GM08714 (cell line): ENCODE data around the gene MTHFD1L.

Experiments
- H3K4me3 ChIP-seq: fragments of 200-500 bp; sonication (Bioruptor generic); 2 replicates; pipeline ENCODE4 v1.5.1; 2014; ENCODE audit warnings: mild to moderate bottlenecking, low read length, inconsistent platforms
- ZNF274 ChIP-seq: IDR thresholded peaks from 2 replicates; pipeline ENCODE4 v1.6.1; 2012; ENCODE audit warnings: mild to moderate bottlenecking, low read depth, low read length

Gene MTHFD1L

GRCh38 chr6:150880336-150880735, 14.8 kb downstream of the MTHFD1L start:
- no peak for TF ChIP-seq ZNF274
- no peak overlapping the region for H3K4me3 ChIP-seq

- H3K4me3 ChIP-seq = no peak overlapping the region
- TF ChIP-seq ZNF274 = no peak
Observed at GRCh38 chr6:150881911-150882481, 16.5 kb downstream of the MTHFD1L start.

GRCh38 chr6:150883521-150883920, 18.0 kb downstream of the MTHFD1L start:
- TF ChIP-seq ZNF274 = no peak
- H3K4me3 ChIP-seq = no peak overlapping the region

GRCh38 chr6:150886155-150886554, 20.7 kb downstream of the MTHFD1L start:
- H3K4me3 ChIP-seq = no peak overlapping the region
- no peak for TF ChIP-seq ZNF274

- no peak for TF ChIP-seq ZNF274
- H3K4me3 ChIP-seq = no peak overlapping the region
Observed at GRCh38 chr6:150887978-150888563, 22.6 kb downstream of the MTHFD1L start.

GRCh38 chr6:150890346-150890745, 24.8 kb downstream of the MTHFD1L start:
- no peak for TF ChIP-seq ZNF274
- no peak overlapping the region for H3K4me3 ChIP-seq

GRCh38 chr6:150891888-150892485, 26.5 kb downstream of the MTHFD1L start:
- TF ChIP-seq ZNF274 = no peak
- H3K4me3 ChIP-seq = no peak overlapping the region

DNA sequence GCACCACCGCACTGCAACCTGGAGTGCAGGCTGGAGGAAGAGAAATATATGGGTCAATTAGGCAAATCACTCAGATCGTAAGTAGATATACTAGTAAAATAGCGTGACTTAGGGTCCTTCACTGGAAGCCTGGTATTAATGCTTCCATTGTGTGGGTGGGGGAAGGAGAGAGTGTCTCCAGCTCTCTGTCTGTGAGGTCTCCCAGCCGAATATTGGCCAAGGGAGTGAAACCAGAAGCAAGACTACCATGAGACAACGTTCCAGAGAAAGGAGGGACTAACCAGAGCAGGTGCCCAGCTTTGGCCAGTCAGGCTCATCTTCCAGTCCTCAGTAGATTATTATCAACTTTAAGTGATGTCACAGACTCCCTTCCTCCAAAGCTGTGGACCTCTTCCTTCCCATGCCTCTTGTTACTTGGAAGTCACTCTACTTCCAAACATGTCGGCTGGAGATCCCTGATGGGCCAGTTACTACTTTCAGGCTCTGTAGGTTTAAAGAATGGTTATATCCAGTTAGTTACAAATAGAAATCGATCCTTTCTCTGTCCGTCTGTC, 28.8 kb downstream of the MTHFD1L start:
- no peak overlapping the region for H3K4me3 ChIP-seq
- TF ChIP-seq ZNF274 = no peak

DNA sequence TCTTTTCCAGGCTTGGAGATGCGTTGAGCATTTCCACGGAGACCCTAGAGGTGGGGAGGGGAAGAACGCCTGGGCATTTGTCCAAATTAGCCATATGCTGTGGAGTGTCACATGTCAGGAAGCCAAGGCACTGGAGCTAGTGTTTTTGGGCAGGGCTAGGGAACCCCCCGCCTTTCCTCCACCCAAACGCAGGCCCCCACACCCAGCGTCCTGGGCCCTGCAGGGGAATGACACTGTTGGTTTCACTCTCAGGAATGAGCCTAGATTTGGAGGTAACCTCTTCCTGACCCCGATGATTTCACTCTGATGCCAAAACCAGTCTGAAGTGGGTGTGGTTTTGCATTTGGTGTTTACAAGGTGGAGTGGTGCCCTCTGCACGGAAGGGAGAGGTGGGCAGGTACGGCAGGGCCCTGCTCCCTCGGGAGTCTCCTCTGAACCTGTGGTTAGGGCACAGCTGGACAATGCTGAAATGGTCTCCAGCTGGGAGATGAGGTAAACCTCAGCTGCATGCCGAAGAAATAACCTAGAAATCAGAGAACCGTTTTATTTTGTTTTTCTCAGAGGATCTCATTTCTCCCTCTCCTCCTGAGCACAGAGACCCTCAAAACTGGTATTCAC, 29.5 kb downstream of the MTHFD1L start:
- H3K4me3 ChIP-seq = no peak overlapping the region; the same call in 1 of the 2 replicates
- TF ChIP-seq ZNF274 = no peak

- H3K4me3 ChIP-seq = no peak overlapping the region
- TF ChIP-seq ZNF274 = no peak
Observed at GRCh38 chr6:150895928-150896632, 30.6 kb downstream of the MTHFD1L start.

DNA sequence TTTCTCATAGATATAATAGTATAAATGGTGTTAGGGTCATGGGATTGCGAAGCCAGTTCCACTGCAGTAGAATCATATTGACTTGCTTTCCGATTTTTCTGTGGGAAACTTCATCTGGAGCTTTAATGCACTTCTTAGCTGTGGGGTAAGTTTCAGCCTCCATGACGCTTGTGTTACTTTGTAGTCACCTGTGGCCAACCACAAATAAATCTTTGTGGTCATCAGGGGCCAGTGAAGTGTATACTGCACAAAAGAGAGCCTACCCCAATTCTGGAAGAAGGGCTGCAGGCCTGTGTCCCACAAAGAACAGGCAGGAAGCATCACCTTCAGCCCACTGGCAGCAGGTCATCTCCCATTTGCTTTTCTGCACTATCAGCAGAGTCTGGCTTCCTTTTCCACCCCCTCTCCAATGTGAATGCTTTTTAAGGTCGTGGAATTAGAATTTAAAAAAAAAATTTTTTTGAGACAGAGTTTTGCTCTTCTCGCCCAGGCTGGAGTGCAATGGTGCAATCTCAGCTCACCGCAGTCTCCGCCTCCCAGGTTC, 32.0 kb downstream of the MTHFD1L start:
- H3K4me3 ChIP-seq = no peak overlapping the region
- TF ChIP-seq ZNF274 = no peak

GRCh38 chr6:150898399-150899170, 33.1 kb downstream of the MTHFD1L start:
- no peak for TF ChIP-seq ZNF274
- H3K4me3 ChIP-seq = no peak overlapping the region; the same call in 1 of the 2 replicates

DNA sequence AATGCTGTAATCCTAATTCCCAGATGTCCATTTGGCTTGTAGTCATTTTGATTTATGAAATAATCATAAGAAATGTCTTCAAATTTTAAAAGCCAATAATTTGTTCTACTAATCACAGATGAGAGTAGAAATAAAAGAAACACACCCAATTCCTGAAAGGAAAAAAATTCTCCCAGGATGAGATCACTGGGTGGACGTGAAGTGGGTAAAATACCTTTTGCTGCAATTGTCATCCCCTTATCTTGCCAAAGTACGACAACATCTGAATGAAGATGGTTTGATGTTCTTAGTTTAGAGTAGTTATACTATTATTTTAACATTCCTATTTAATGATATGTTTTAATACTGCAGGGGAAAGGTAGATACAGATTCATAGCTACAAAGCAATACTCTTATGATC, 33.7 kb downstream of the MTHFD1L start:
- TF ChIP-seq ZNF274 = no peak
- H3K4me3 ChIP-seq = no peak overlapping the region
